Activated CD4-positive, alpha-beta T cell treated with anti-CD3 and anti-CD28 coated beads, Interleukin-2, amount 10 ng/mL, durations not matched to agents 7 days and 5 days (primary cell): ENCODE data around the gene EPS8. TPM values are rescaled to one million over a fixed set of nuclear protein-coding genes. Genes with fewer than 3 reads are reported as not detected.

Experiments used
- CTCF ChIA-PET: fragments of 350-600 bp; sonication (Branson Sonifier 250); formaldehyde crosslinking; loops from one replicate; lab custom pipeline; 2021; ENCODE audit warnings: antibody characterized with exemption; lab: Charles Lee
- POLR2A ChIA-PET: fragments of 350-600 bp; sonication (Branson Sonifier 250); formaldehyde crosslinking; loops from one replicate; lab custom pipeline; 2021; ENCODE audit warnings: antibody characterized with exemption; lab: Charles Lee
- DNase-seq: peaks from one replicate; pipeline ENCODE4 v3.0.0-alpha.2; 2020
- H3K27ac Mint-ChIP-seq: one replicate; pipeline ENCODE4 v1.8.0; 2021; ENCODE audit warnings: mild to moderate bottlenecking, moderate library complexity, mixed read lengths
- H3K27me3 Mint-ChIP-seq: one replicate; pipeline ENCODE4 v1.8.0; 2021; ENCODE audit warnings: mixed read lengths
- H3K36me3 Mint-ChIP-seq: one replicate; pipeline ENCODE4 v1.8.0; 2021; ENCODE audit warnings: low read depth, mixed read lengths
- H3K4me1 Mint-ChIP-seq: one replicate; pipeline ENCODE4 v1.8.0; 2021; ENCODE audit warnings: mixed read lengths
- H3K4me3 Mint-ChIP-seq: one replicate; pipeline ENCODE4 v1.8.0; 2021; ENCODE audit warnings: mild to moderate bottlenecking, moderate library complexity, mixed read lengths
- H3K9me3 Mint-ChIP-seq: one replicate; pipeline ENCODE4 v1.8.0; 2021; ENCODE audit warnings: mixed read lengths
- total RNA-seq, 2 experiments: library from RNA; stranded (reverse); gene quantifications; one replicate each; pipeline ENCODE4 v1.2.3, GENCODE V29; 2021

EPS8 gene
- total RNA-seq, 2 experiments from 2014 or later, result 2.3 to 2.4 TPM

GRCh38 chr12:15702276-15702675 is 86.9 kb downstream of the EPS8 start:
- Mint-ChIP-seq H3K4me1 (peaks cover 32% of the 10 kb centered on the region), H3K36me3 (peaks cover 4% of the 10 kb centered on the region), H3K27me3 (peaks cover 3% of the 10 kb centered on the region), H3K27ac (no peak overlapping the region), H3K9me3 (peaks cover 1% of the 10 kb centered on the region), H3K4me3 (no peak overlapping the region)
- CTCF ChIA-PET, result no interaction called here
- POLR2A ChIA-PET, result no interaction called here
- no peak for DNase-seq

- H3K9me3 Mint-ChIP-seq, result peaks cover 1% of the 10 kb centered on the region
- H3K4me1 Mint-ChIP-seq, result peaks cover 35% of the 10 kb centered on the region
- no peak overlapping the region for H3K4me3 Mint-ChIP-seq
- H3K36me3 Mint-ChIP-seq, result peaks cover 4% of the 10 kb centered on the region
- ChIA-PET CTCF (no interaction called here), POLR2A (no interaction called here)
- no peak overlapping the region for H3K27ac Mint-ChIP-seq
- DNase-seq, result no peak
- H3K27me3 Mint-ChIP-seq, result peaks cover 3% of the 10 kb centered on the region
These were observed 87.5 kb downstream of the EPS8 start for GRCh38 chr12:15701631-15702156.

GRCh38 chr12:15701206-15701605 is 88.0 kb downstream of the EPS8 start:
- Mint-ChIP-seq H3K27ac (peak overlapping the region; percentile 27), H3K4me1 (peaks cover 35% of the 10 kb centered on the region), H3K4me3 (no peak overlapping the region), H3K36me3 (peaks cover 4% of the 10 kb centered on the region), H3K27me3 (peaks cover 3% of the 10 kb centered on the region), H3K9me3 (peaks cover 1% of the 10 kb centered on the region)
- DNase-seq, result no peak
- POLR2A ChIA-PET, result no interaction called here
- CTCF ChIA-PET, result no interaction called here

- peak overlapping the region; percentile 82 for H3K27ac Mint-ChIP-seq
- peaks cover 4% of the 10 kb centered on the region for H3K36me3 Mint-ChIP-seq
- H3K27me3 Mint-ChIP-seq, result peaks cover 3% of the 10 kb centered on the region
- H3K4me3 Mint-ChIP-seq, result no peak overlapping the region
- ChIA-PET POLR2A (no interaction called here), CTCF (no interaction called here)
- H3K9me3 Mint-ChIP-seq, result peaks cover 1% of the 10 kb centered on the region
- H3K4me1 Mint-ChIP-seq, result peaks cover 35% of the 10 kb centered on the region
- DNase-seq, result peak; percentile 12
These were observed 88.6 kb downstream of the EPS8 start for GRCh38 chr12:15700595-15700994.

- CTCF ChIA-PET, result no interaction called here
- H3K27ac Mint-ChIP-seq, result peak overlapping the region; percentile 82
- POLR2A ChIA-PET, result no interaction called here
- peaks cover 3% of the 10 kb centered on the region for H3K27me3 Mint-ChIP-seq
- peaks cover 4% of the 10 kb centered on the region for H3K36me3 Mint-ChIP-seq
- peaks cover 1% of the 10 kb centered on the region for H3K9me3 Mint-ChIP-seq
- DNase-seq, result no peak
- H3K4me1 Mint-ChIP-seq, result peaks cover 35% of the 10 kb centered on the region
- H3K4me3 Mint-ChIP-seq, result no peak overlapping the region
These were observed 89.3 kb downstream of the EPS8 start for GRCh38 chr12:15699886-15700285.

- DNase-seq, result no peak
- Mint-ChIP-seq H3K4me1 (peaks cover 35% of the 10 kb centered on the region), H3K36me3 (peaks cover 4% of the 10 kb centered on the region), H3K4me3 (no peak overlapping the region), H3K27ac (no peak overlapping the region), H3K27me3 (peaks cover 3% of the 10 kb centered on the region), H3K9me3 (peaks cover 4% of the 10 kb centered on the region)
- ChIA-PET POLR2A (no interaction called here), CTCF (interaction anchor here (0.6 to 1.5 kb wide), 3 partner anchors 107 to 247 kb away, joined by 3 to 4 read pairs (median 3); partner anchors contain the start of gene DERA)
These were observed 90.8 kb downstream of the EPS8 start for GRCh38 chr12:15698377-15698871.

- POLR2A ChIA-PET, result no interaction called here
- DNase-seq, result no peak
- Mint-ChIP-seq H3K4me1 (peaks cover 35% of the 10 kb centered on the region), H3K9me3 (peaks cover 6% of the 10 kb centered on the region), H3K27me3 (no peaks in the 10 kb centered on the region), H3K4me3 (no peak overlapping the region), H3K27ac (no peak overlapping the region), H3K36me3 (peaks cover 4% of the 10 kb centered on the region)
- CTCF ChIA-PET, result interaction anchor here (0.6 kb wide), 1 partner anchor 1836 kb away, joined by 3 read pairs; no protein-coding TSS in a partner anchor
These were observed 92.0 kb downstream of the EPS8 start for GRCh38 chr12:15697201-15697600.

GRCh38 chr12:15693228-15693911 is 95.8 kb downstream of the EPS8 start:
- H3K27me3 Mint-ChIP-seq, result peaks cover 12% of the 10 kb centered on the region

GRCh38 chr12:15691388-15691787 is 97.8 kb downstream of the EPS8 start:
- POLR2A ChIA-PET, result no interaction called here
- H3K4me1 Mint-ChIP-seq, result peaks cover 4% of the 10 kb centered on the region
- H3K27ac Mint-ChIP-seq, result no peak overlapping the region
- H3K4me3 Mint-ChIP-seq, result no peak overlapping the region
- peaks cover 5% of the 10 kb centered on the region for H3K9me3 Mint-ChIP-seq
- CTCF ChIA-PET, result no interaction called here
- H3K27me3 Mint-ChIP-seq, result peaks cover 15% of the 10 kb centered on the region
- DNase-seq, result no peak
- no peaks in the 10 kb centered on the region for H3K36me3 Mint-ChIP-seq

More at GRCh38 chr12:15693228-15693911, 95.8 kb downstream of the EPS8 start:
- peaks cover 5% of the 10 kb centered on the region for H3K9me3 Mint-ChIP-seq
- peaks cover 2% of the 10 kb centered on the region for H3K4me1 Mint-ChIP-seq
- CTCF ChIA-PET, result no interaction called here
- DNase-seq, result no peak
- peak overlapping the region; percentile 42 for H3K27ac Mint-ChIP-seq
- H3K4me3 Mint-ChIP-seq, result no peak overlapping the region
- POLR2A ChIA-PET, result no interaction called here
- no peaks in the 10 kb centered on the region for H3K36me3 Mint-ChIP-seq

GRCh38 chr12:15690320-15690719 is 98.9 kb downstream of the EPS8 start:
- no peak for DNase-seq
- Mint-ChIP-seq H3K36me3 (no peaks in the 10 kb centered on the region), H3K4me3 (no peak overlapping the region), H3K27ac (no peak overlapping the region), H3K4me1 (peaks cover 4% of the 10 kb centered on the region), H3K27me3 (peaks cover 15% of the 10 kb centered on the region), H3K9me3 (peaks cover 5% of the 10 kb centered on the region)
- POLR2A ChIA-PET, result no interaction called here
- CTCF ChIA-PET, result no interaction called here

GRCh38 chr12:15689751-15690191 is 99.4 kb downstream of the EPS8 start:
- Mint-ChIP-seq H3K36me3 (no peaks in the 10 kb centered on the region), H3K4me1 (peaks cover 4% of the 10 kb centered on the region), H3K9me3 (peaks cover 5% of the 10 kb centered on the region), H3K27ac (no peak overlapping the region), H3K27me3 (peaks cover 16% of the 10 kb centered on the region), H3K4me3 (no peak overlapping the region)
- ChIA-PET CTCF (no interaction called here), POLR2A (no interaction called here)
- DNase-seq, result no peak

- Mint-ChIP-seq H3K4me1 (peaks cover 4% of the 10 kb centered on the region), H3K36me3 (no peaks in the 10 kb centered on the region), H3K27ac (no peak overlapping the region), H3K9me3 (peaks cover 5% of the 10 kb centered on the region), H3K4me3 (no peak overlapping the region), H3K27me3 (peaks cover 19% of the 10 kb centered on the region)
- ChIA-PET POLR2A (no interaction called here), CTCF (no interaction called here)
- no peak for DNase-seq
These were observed 100.2 kb downstream of the EPS8 start for GRCh38 chr12:15688838-15689625.

GRCh38 chr12:15688202-15688736 is 100.9 kb downstream of the EPS8 start:
- peaks cover 21% of the 10 kb centered on the region for H3K27me3 Mint-ChIP-seq
- peaks cover 4% of the 10 kb centered on the region for H3K4me1 Mint-ChIP-seq
- ChIA-PET CTCF (no interaction called here), POLR2A (no interaction called here)
- DNase-seq, result no peak
- H3K27ac Mint-ChIP-seq, result no peak overlapping the region
- no peak overlapping the region for H3K4me3 Mint-ChIP-seq
- H3K9me3 Mint-ChIP-seq, result peaks cover under 1% of the 10 kb centered on the region
- H3K36me3 Mint-ChIP-seq, result no peaks in the 10 kb centered on the region
